Cardiac fibroblast (primary cell): ENCODE data around the gene NPTN.

Experiments
- DNase-seq, 2 donors: peaks; one replicate each; pipeline versions ENCODE4 v3.0.0 to v3.0.0-alpha.2; 2010; ENCODE audit warnings: low read depth in 2 of 2
- H3K4me3 ChIP-seq, 2 donors: replicated peaks in 1 of 2; 1 replicate in 1 of 2; 2 replicates in 1 of 2; pipeline ENCODE4 v1.5.1; 2011; ENCODE audit warnings: low read depth in 2 of 2, low read length in 2 of 2, mild to moderate bottlenecking in 2 of 2, moderate library complexity in 1 of 2
- TF ChIP-seq, protein P1 (sequence below): IDR thresholded peaks from one replicate; pipeline ENCODE4 v1.5.1; 2011; ENCODE audit warnings: low read depth, mild to moderate bottlenecking, low read length, inconsistent platforms

The NPTN gene

DNA sequence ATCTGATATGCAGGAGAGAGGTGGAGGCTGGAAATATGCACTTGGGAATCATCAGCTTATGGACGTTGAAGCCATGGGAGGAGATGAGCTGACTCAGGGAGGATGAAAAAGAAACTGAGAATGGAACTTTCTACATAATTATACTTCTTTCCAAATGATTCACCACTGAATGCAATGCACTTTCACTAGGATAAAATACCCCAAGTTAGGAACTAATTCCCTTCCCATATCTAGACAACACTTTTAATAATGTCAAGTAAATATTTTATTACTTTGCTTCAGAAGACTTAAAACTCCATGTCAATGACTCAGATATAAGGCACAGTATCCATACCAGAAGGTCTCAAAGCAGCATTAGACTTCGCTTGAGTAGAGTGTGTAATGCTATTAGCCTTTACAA, 24.2 kb downstream of the NPTN start:
- DNase-seq: peak in 1 of 2 donors; percentile 57
- no peak overlapping the region for H3K4me3 ChIP-seq
- TF ChIP-seq, protein P1, sequence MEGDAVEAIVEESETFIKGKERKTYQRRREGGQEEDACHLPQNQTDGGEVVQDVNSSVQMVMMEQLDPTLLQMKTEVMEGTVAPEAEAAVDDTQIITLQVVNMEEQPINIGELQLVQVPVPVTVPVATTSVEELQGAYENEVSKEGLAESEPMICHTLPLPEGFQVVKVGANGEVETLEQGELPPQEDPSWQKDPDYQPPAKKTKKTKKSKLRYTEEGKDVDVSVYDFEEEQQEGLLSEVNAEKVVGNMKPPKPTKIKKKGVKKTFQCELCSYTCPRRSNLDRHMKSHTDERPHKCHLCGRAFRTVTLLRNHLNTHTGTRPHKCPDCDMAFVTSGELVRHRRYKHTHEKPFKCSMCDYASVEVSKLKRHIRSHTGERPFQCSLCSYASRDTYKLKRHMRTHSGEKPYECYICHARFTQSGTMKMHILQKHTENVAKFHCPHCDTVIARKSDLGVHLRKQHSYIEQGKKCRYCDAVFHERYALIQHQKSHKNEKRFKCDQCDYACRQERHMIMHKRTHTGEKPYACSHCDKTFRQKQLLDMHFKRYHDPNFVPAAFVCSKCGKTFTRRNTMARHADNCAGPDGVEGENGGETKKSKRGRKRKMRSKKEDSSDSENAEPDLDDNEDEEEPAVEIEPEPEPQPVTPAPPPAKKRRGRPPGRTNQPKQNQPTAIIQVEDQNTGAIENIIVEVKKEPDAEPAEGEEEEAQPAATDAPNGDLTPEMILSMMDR: no peak

DNA sequence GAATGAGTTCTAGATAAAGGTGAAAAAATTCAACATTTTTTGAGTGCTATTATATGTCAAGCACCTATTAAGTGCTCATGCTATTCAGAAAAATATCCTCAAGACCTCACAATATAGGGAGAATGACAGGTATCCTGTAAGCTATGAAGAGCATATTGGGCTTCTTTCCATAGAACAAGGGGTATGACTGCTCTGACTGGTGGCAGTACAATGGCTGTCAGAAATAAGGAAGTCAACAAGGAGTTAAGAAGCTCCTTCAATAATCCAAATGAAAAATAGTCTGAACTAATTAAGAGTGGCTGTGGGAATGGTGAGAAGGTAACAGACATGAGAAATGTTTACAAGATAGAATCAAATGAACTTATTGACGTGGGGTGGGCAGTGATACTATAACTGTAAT, 24.7 kb downstream of the NPTN start:
- H3K4me3 ChIP-seq: no peak overlapping the region
- TF ChIP-seq, protein P1: no peak
- DNase-seq: no peak

DNA sequence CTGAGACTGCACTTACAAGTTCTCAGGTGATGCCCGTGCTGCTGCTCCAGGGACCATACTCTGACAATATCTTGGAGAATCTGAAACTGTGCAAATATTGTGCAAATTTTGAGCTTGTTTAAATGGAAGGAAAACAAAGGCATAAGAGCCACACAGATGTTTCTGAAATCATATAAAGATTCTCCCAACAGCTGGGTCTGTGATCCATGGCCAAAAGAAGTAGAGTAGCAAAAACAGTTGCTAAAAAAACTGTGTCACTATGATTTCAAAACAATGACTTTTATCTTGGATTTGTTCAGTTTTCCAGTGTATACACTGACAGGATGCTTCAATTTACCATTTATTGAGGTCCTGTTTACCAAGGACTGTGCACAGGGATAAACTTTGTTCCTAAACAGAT, 25.3 kb downstream of the NPTN start:
- DNase-seq: no peak
- no peak overlapping the region for H3K4me3 ChIP-seq
- TF ChIP-seq, protein P1: no peak

GRCh38 chr15:73607405-73607804, 25.8 kb downstream of the NPTN start:
- H3K4me3 ChIP-seq: no peak overlapping the region
- no peak for DNase-seq

GRCh38 chr15:73605759-73606436, 27.3 kb downstream of the NPTN start:
- no peak overlapping the region for H3K4me3 ChIP-seq
- DNase-seq: no peak
- TF ChIP-seq, protein P1: no peak

More at GRCh38 chr15:73607405-73607804, 25.8 kb downstream of the NPTN start:
- TF ChIP-seq, protein P1: no peak

DNA sequence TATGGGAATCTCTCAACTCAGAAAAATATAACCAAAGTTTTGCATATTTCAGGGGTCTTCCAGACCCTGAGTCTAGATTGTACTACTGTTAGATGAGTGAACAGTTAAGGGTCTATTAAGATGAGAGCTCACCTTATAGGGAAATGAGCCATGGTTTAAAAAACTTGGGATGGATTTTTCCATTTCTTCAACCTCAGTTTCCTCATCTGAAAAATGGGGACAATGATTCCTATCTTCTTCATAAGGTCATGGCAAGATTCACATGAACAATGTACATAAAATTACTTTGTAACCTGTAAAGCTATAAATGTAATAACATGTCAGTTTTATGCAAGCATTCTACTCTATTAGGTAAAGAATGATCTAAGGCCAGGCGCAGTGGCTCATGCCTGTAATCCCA, 28.7 kb downstream of the NPTN start:
- TF ChIP-seq, protein P1: no peak
- DNase-seq: no peak
- H3K4me3 ChIP-seq: no peak overlapping the region

DNA sequence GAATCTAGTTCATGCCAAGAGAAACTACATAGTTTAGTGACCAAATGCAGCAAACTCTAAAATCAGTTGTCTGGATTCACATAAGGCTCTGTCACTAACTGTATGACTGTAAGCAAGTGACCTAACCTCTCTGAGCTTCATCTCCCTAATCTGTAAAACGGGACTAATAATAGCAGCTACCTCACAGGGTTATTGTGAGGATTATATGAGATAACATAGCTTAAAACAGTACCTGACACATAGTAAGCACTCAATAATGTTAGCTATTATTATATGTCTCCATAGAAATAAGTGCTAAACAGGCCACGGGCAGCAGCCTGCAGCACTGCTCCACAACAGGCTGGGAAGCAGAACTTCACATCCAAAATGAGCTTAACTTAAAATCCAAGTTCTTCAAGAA, 30.2 kb downstream of the NPTN start:
- no peak overlapping the region for H3K4me3 ChIP-seq
- TF ChIP-seq, protein P1: no peak
- DNase-seq: peak in 1 of 2 donors; percentile 11
